HG02884 (cell line): ENCODE results near the gene PNPLA5.
"Not testable (repeated sequence)": the region's sequence is repeated elsewhere in the genome, so short reads cannot be mapped to it uniquely, and the experiment has no call there.

Source experiments
- ATAC-seq: cut with Tn5 transposase; IDR thresholded peaks from one replicate; pipeline ENCODE4 v1.9.1; 2021; ENCODE audit warnings: mild to moderate bottlenecking, moderate library complexity; ENCODE audit not compliant: unreplicated experiment

PNPLA5 gene, protein sequence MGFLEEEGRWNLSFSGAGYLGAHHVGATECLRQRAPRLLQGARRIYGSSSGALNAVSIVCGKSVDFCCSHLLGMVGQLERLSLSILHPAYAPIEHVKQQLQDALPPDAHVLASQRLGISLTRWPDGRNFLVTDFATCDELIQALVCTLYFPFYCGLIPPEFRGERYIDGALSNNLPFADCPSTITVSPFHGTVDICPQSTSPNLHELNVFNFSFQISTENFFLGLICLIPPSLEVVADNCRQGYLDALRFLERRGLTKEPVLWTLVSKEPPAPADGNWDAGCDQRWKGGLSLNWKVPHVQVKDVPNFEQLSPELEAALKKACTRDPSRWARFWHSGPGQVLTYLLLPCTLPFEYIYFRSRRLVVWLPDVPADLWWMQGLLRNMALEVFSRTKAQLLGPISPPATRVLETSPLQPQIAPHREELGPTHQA

GRCh38 chr22:43891360-43892182, at the start of gene PNPLA5:
Gene PNPLA5, minus strand, starts transcription at chr22:43892013. Its CDS starts 133 bp downstream, at chr22:43891880.
- no peak for ATAC-seq

GRCh38 chr22:43941449-43941848, 49.6 kb upstream of the PNPLA5 start:
- ATAC-seq = no peak

DNA sequence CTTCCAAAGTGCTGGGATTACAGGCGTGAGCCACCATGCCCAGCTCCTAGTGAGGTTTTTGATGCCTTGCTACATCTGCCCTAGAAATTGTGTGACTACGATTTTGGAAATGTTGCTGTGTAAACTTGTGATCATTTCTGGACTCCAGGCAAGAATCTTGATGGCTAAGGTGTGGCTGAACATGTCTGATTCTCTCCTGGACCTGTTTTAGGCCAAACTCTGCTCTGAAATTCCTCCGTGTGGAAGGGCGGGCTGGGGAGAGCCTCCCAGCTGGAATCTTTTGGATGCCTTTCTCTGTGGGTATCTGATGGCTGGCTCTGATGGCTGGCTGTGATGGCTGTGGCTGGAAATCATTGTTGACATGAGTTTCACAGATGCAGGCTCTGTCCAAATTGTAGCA, 40.0 kb upstream of the PNPLA5 start:
- no peak for ATAC-seq

DNA sequence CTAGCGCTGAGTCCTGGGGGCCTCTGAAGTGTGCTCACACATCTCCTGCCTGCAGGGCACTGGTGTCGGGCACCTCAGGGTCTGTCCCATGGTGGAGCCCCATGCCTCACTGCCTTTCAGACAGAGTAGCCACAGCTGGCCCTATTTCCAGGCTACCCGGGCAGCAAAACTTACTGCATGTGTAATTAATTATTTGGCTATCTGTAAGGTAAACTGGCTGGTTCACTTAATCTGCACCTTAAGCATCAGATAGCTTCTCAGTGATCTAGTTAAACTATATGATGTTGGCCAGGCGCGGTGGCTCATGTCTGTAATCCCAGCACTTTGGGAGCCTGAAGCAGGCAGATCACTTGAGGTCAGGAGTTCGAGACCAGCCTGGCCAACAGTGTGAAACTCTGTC, 37.1 kb upstream of the PNPLA5 start:
- ATAC-seq = no peak

GRCh38 chr22:43928468-43928867, 36.7 kb upstream of the PNPLA5 start:
- ATAC-seq = no peak

DNA sequence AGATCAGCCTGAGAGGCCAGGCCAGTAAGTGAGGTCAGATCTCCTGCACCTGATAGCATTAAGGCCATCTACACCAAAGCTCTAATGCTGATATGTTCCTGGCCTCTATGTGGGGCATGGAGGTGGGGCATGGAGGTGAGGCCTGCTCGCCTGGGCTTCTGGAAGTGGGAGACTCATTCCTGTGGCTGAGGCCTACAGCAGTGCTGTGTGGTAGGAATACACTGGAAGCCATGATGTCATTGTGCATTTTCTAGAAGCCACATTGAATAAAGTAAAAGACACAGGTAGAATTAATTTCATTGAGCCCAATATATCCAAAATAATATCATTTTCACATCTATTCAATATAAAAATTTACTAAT, 34.5 kb upstream of the PNPLA5 start:
- ATAC-seq = no peak

GRCh38 chr22:43925433-43926348, 33.9 kb upstream of the PNPLA5 start:
- no peak for ATAC-seq

GRCh38 chr22:43924877-43925276, 33.1 kb upstream of the PNPLA5 start:
- no peak for ATAC-seq

DNA sequence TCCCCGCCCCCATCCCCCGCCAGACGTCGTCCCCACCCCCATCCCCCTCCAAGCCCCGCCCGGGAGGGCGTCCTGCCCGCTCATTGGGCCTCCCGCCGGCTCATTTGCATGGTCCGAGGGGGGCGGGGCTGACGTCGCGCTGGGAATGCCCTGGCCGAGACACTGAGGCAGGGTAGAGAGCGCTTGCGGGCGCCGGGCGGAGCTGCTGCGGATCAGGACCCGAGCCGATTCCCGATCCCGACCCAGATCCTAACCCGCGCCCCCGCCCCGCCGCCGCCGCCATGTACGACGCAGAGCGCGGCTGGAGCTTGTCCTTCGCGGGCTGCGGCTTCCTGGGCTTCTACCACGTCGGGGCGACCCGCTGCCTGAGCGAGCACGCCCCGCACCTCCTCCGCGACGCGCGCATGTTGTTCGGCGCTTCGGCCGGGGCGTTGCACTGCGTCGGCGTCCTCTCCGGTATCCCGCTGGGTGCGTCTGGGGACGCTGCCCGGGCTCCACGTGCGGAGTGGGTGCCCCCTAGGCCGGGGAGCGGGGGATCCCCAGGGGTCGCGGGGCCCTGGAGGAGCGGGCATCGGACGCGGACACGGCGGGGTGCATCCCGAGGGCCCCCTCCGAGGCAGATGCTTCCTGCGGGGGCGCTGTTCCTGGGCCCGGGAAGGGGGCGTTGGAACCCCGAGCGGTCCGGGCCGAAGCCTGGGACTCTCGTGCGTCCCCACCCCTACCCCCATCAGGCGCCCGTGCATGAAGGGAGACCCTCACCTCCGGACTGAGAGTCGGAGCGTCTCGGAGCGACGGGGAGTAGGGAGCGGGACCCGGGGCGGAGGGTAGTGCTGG, 32.0 kb upstream of the PNPLA5 start, which contains the start of gene PNPLA3:
Gene PNPLA3, plus strand, starts transcription at position 175 of the 834 bp plus-strand sequence. Its CDS starts 107 bp downstream, at position 282.
- ATAC-seq = no peak

DNA sequence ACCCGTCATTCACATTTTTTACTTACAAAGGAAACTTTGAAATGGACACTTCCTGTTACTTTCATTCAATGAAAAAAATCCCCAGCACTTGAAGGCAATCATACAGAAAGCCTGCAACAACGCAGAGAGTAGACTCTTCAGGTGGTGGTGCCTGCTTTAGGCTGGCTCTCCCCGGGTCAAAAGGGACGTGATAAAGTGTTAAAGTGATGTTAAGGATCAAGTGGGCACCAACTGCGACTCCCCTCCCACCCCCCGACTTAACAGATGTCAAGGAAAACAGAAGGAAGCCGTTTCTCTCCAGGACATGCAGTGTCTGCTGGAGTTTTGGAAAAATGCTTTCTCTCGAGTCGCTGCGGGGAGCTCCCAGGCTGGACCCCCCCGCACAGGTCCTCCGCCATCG, 31.4 kb upstream of the PNPLA5 start:
- no peak for ATAC-seq

DNA sequence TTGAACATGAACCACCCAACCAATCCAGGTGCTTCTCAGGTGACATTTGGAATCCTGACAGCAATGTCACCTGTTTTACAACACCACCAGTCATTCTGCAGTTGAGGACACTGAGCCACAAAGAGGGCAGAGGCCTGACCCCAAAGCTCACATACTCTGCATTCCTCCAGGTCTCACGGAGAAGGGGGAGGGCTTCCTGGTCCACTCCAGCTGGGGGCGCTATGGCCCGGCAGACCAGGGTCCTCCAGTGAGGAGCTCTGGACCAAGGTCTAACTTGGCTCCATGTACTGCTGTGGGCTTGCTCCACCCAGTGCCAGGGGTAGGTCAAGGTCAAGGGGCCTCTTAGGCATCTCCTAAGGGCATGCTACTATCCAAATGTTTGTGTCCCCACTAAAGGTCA, 30.3 kb upstream of the PNPLA5 start:
- no peak for ATAC-seq

- ATAC-seq = no peak
Measured at GRCh38 chr22:43921370-43921769, 29.6 kb upstream of the PNPLA5 start.

DNA sequence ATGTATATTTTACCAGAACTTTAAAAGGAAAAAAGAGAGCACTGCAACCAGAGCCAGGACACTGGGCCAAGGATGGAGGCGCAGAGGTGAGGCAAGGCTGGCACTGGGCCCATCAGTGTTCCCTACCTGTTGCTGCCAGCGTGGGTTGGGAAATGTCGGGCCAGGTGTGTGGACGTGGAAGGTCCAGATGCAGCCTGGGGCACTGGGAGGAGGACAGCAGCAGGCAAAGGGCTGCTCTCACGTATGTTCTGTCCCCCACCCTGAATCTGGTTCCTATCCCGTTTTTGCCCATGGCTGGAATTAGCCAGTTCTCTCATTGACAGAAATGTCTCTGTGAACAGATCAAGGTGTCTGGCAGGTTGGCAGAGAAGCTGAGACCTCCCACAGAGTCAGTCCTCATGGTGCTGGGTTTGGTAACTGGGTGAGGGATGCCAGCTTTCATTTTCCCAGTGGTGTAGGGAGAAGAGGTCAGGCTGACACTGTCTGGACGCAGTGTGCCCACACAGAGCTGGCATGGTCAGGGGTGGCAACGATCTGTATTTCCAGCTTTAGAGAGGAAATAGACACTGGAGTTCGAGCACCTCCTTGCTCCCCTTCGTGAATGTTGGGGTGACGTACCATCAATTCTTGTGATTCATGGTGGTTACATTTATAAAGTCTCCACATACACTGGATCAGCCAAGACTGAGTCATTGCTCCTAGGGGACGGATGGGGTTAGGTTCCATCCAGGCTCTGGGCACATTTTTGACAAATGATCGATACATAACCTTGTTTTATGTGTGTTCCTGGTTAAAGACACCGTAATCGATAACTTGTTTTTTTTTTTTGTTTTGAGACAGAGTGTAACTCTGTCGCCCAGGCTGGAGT, 27.5 kb upstream of the PNPLA5 start:
- no peak for ATAC-seq

DNA sequence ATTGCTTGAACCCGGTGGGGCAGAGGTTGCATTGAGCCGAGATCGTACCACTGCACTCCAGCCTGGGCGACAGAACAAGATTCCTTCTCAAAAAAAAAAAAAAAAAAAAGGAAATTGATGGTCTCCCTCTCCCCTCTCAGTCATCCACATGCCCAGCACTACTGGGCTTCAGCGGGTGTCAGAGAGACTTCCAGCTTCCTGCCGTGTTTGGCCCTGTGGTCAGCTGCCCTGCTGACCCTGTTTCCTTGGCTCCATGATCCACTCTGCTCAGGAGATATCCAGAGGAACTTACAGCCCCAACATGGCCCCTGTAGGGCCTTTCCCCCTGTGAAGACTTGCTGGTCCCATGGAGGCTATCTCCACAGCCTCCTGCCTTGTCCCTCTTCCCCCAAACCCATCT, 25.7 kb upstream of the PNPLA5 start:
- ATAC-seq = no peak

- no peak for ATAC-seq
Measured at GRCh38 chr22:43911351-43911750, 19.5 kb upstream of the PNPLA5 start.

GRCh38 chr22:43910178-43910695, 18.4 kb upstream of the PNPLA5 start:
- ATAC-seq = no peak

- no peak for ATAC-seq
Measured at GRCh38 chr22:43909708-43910107, 17.9 kb upstream of the PNPLA5 start.

DNA sequence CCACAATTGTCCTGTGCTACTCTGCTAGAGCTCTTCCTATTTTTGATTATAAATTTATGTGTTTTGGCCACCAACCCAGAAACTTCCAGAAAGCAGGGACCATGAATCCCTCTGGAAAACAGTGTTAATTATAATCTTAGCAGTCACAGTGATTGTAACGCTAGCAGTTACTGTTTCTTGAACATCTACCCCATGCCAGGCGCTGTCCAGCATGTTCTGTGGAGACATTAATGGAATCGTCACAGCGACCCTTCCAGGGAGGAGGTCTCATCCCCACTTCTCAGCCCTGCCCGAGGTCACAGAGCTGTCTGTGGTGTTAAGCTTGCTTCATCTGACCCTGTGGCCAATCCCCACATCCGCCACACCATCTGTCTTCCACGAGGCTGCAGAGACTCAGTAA, 13.9 kb upstream of the PNPLA5 start:
- ATAC-seq = no peak

DNA sequence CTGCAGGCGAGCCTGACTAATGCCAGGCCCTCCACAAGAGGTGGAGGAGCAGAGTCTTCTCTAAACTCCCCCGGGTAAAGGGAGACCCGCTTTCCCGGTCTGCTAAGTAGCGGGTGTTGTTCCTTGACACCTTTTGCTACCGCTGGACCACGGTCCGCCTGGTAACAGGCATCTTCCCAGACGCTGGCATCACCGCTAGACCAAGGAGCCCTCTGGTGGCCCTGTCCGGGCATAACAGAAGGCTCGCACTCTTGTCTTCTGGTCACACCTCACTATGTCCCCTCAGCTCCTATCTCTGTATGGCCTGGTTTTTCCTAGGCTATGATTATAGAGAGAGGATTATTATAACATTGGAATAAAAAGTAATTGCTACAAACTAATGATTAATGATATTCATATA, 12.6 kb upstream of the PNPLA5 start:
- ATAC-seq = not testable (repeated sequence)
